ENCODE measurements around the gene APOC1.
A peak's percentile ranks its signal among the peaks of the same experiment; 100 is the strongest.
"Not testable (repeated sequence)": the region's sequence is repeated elsewhere in the genome, so short reads cannot be mapped to it uniquely, and the experiment has no call there.

Gene APOC1

DNA sequence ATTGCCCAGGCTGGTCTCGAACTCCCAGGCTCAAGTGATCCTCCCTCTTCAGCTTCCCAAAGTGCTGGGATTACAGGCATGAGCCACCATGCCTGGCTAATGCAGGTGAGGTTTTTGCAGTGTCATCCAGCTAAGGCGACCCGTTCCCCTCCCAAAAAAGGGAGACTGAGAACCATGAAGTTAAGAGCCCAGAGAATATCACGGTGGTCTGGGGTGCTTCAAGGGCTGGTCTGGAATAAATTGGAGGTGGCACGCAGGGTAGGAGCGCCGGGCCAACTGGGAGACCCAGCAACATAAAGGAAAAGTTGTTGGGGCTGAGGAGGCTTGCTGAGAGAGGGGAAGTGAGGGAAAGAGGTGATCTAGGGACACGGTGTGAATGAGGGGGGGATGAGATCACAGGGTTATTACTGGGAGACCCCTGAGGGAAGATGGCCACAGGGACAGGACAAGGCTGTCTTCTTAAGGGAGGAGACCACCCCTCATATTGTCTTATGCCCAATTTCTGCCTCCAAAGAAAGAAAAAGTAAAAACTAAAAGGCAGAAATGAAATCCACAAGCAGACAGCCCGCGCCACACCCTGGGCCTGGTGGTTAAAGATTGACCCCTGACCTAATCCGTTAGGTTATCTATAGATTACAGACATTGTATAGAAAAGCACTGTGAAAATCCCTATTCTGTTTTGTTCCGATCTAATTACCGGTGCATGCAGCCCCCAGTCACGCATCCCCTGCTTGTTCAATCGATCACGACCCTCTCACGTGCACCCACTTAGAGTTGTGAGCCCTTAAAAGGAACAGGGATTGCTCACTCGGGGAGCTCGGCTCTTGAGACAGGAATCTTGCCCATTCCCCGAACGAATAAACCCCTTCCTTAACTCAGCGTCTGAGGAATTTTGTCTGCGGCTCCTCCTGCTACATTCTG, 636 bp upstream of the APOC1 start:
- DNase-seq (ENCODE audit: low read depth), result not testable (repeated sequence)

GRCh38 chr19:44924243-44924725, 9.9 kb downstream of the APOC1 start:
- DNase-seq (ENCODE audit: low read depth), result no peak

GRCh38 chr19:44925114-44925891, 10.9 kb downstream of the APOC1 start:
- no peak for DNase-seq (ENCODE audit: low read depth)

- not testable (repeated sequence) for DNase-seq (ENCODE audit: low read depth)
Observed at GRCh38 chr19:44926245-44927077, 12.1 kb downstream of the APOC1 start.

- no peak for DNase-seq (ENCODE audit: low read depth)
Observed at GRCh38 chr19:44927746-44928145, 13.3 kb downstream of the APOC1 start.

DNA sequence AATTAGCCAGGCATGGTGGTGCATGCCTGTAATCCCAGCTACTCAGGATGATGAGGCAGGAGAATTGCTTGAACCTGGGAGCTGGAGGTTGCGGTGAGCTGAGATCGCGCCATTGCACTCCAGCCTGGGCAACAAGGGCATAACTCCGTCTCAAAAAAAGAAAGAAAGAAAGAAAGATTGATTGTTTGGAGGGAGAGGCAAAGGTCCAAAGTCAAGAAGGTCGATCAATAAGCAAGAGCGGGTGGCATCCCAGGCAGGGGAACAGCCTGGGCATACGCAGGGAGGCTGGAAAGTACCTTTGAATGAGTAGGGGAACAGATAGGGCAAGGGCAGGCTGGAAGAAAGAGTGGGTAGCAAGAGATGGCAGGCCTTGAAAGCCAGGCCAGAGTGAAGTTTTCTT, 15.7 kb downstream of the APOC1 start:
- DNase-seq (ENCODE audit: low read depth), result no peak

GRCh38 chr19:44931541-44931940, 17.1 kb downstream of the APOC1 start:
- DNase-seq (ENCODE audit: low read depth), result no peak

- no peak for DNase-seq (ENCODE audit: low read depth)
Observed at GRCh38 chr19:44939668-44940067, 25.3 kb downstream of the APOC1 start.

- DNase-seq (ENCODE audit: low read depth), result no peak
Observed at GRCh38 chr19:44942067-44942571, 27.7 kb downstream of the APOC1 start, which contains the start of gene APOC4. Gene APOC4 (plus strand): TSS chr19:44942237. CDS start chr19:44942278, 41 bp downstream.

GRCh38 chr19:44943801-44944249, 29.4 kb downstream of the APOC1 start:
- DNase-seq (ENCODE audit: low read depth), result no peak

- no peak for DNase-seq (ENCODE audit: low read depth)
Observed at GRCh38 chr19:44947041-44947581, 32.7 kb downstream of the APOC1 start.

DNA sequence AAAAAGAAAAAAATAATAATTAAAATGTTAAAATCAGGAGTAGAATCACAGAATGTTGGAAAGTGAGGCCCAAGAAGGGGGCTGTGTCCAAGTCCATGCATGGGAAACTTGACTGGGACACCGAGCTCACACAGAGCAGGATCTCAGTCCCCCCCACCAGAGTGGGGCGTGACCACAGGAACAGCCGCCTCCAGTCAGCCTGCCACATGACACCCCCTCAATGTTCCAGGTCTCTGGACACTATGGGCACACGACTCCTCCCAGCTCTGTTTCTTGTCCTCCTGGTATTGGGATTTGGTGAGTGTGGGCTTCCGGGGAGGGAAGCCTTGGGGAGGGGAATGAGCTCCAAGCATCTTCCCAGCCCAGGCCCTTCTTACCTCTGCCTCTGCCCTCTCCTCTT, 33.8 kb downstream of the APOC1 start:
- no peak for DNase-seq (ENCODE audit: low read depth)

GRCh38 chr19:44948763-44949374, 34.5 kb downstream of the APOC1 start:
- DNase-seq (ENCODE audit: low read depth), result no peak

- no peak for DNase-seq (ENCODE audit: low read depth)
Observed at GRCh38 chr19:44949550-44949949, 35.1 kb downstream of the APOC1 start.

DNA sequence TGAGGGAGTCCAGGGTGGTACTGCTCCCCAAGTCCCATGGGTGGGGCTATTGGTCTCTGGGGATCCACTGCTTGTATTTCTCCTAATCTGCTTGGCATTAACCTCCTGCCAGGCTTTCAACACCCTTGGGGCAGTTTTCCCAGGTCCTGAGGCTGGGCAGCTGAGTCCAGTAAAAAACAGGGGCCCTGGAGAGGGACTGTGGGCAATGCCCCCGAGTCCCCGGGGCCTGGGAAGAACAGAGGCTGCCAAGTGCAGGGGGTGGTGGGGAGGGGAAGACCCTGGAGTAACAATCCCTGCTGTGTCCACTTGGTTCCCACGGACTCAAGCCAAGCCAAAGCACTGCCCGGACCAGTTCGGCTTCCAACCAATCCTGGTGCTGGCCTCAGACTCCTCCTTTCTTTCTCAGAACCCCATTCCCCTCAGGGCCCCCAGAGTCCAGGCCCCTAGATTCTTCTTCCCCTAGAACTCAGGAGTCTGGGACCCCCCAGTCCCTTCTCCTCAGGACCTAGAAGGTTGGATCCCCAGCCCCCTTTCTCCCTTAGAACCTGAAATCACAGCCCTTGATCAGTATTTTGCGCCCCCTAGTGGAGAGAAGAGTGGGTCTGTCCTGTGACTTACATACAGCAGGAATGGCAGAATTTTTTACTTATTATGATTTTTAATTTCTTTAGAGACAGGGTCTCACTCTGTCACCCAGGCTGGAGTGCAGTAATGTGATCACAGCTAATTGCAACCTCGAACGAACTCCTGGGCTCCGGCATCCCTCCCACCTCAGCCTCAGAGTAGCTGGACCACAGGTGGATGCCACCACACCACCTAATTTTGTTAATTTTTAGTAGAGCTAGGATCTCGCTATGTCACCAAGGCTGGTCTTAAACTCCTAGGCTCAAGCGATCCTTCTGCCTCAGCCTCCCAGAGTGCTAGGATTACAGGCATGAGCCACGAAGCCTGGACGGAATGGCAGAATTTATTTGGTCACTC, 37.1 kb downstream of the APOC1 start:
- DNase-seq (ENCODE audit: low read depth), result peak; percentile 42

- DNase-seq (ENCODE audit: low read depth), result no peak
Observed at GRCh38 chr19:44954278-44954648, 39.9 kb downstream of the APOC1 start.

DNA sequence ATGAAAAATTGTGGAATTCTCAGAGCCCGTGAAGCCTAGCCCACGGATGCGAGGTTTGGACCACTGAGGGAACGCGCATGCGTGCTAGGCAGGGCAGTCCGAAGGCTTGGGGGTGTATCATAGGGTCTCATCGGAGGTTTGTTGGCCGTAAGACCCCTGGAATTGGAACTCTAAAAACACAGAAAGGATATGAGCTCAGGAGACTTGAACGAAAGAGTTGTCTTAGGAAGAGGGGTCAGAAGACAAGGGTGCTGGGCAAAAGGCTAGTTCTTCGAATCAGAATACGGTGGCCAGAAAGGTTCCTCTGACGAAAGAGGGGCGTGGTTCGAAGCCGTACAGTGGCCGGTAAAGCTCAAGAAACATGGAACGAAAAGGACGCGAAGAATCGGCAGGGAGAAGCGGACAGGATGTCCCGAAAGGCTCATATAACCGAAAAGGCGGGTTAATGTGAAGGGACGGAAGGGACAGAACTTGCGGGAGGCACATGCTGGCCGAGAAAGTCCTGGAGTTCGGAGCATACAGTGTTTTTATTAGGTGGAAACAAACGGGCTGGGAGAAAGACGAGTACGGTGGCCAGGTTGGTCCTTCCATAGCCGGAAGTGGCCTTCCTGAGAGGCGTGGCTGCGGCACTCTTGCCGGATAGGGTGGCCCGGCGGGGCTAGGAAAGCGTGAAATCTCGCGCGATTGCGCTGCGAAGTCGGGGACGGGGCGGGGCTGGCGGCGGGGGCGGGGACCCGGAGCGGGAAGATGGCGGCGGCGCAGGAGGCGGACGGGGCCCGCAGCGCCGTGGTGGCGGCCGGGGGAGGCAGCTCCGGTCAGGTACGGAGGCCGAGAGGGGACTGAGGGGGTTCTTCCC, 40.5 kb downstream of the APOC1 start, which contains the start of gene CLPTM1:
Gene CLPTM1, plus strand, starts transcription at position 732 of the 856 bp plus-strand sequence. Its CDS starts 16 bp downstream, at position 748.
- peak; percentile 82 for DNase-seq (ENCODE audit: low read depth)
